Neuronal stem cell (in vitro differentiated cells): ENCODE measurements around the gene PFKL.

ENCODE experiments used
- DNase-seq: peaks from one replicate; pipeline ENCODE4 v3.0.0-alpha.2; 2013; ENCODE audit warnings: low spot score
- H2AFZ ChIP-seq: one replicate; pipeline ENCODE4 v1.6.1; 2013; ENCODE audit warnings: mild to moderate bottlenecking, low read length, inconsistent platforms
- H2AK5ac ChIP-seq: 2 replicates; pipeline ENCODE4 v1.6.1; 2013; ENCODE audit warnings: low read depth, mild to moderate bottlenecking, inconsistent platforms, low read length, moderate library complexity, mixed read lengths
- H2BK120ac ChIP-seq: 2 replicates; pipeline ENCODE4 v1.6.1; 2013; ENCODE audit warnings: low read depth, mild to moderate bottlenecking, inconsistent platforms, low read length, moderate library complexity, mixed read lengths
- H2BK12ac ChIP-seq: one replicate; pipeline ENCODE4 v1.6.1; 2013; ENCODE audit warnings: low read length, inconsistent platforms
- H2BK15ac ChIP-seq: 2 replicates; pipeline ENCODE4 v1.6.1; 2013; ENCODE audit warnings: mild to moderate bottlenecking, low read length, inconsistent platforms, mixed read lengths
- H2BK5ac ChIP-seq: one replicate; pipeline ENCODE4 v1.6.1; 2013; ENCODE audit warnings: inconsistent platforms, mild to moderate bottlenecking, low read length, moderate library complexity
- H3K14ac ChIP-seq: one replicate; pipeline ENCODE4 v1.6.1; 2013; ENCODE audit warnings: low read length, inconsistent platforms
- H3K18ac ChIP-seq: 2 replicates; pipeline ENCODE4 v1.6.1; 2013; ENCODE audit warnings: low read length, inconsistent platforms
- H3K23ac ChIP-seq: 2 replicates; pipeline ENCODE4 v1.6.1; 2013; ENCODE audit warnings: low read depth, mild to moderate bottlenecking, mixed read lengths, low read length, inconsistent platforms; ENCODE audit not compliant: poor library complexity
- H3K27ac ChIP-seq: replicated peaks from 3 replicates; pipeline ENCODE4 v1.5.1; 2013; ENCODE audit warnings: low read length, inconsistent platforms
- H3K27me3 ChIP-seq, 3 experiments: 2 replicates each; pipeline ENCODE4 v1.6.1; 2013; ENCODE audit warnings: low read length in 3 of 3, mild to moderate bottlenecking in 2 of 3, inconsistent platforms in 1 of 3, low read depth in 1 of 3, mixed read lengths in 1 of 3, moderate library complexity in 1 of 3; ENCODE audit not compliant: control insufficient read depth in 3 of 3, insufficient read depth in 3 of 3
- H3K36me3 ChIP-seq, 2 donors: replicated peaks in 1 of 2; 2 replicates each; pipeline ENCODE4 v1.6.1; 2013; ENCODE audit warnings: low read length in 2 of 2; ENCODE audit not compliant: control insufficient read depth in 2 of 2, insufficient read depth in 2 of 2
- H3K4ac ChIP-seq: 2 replicates; pipeline ENCODE4 v1.6.1; 2013; ENCODE audit warnings: inconsistent platforms, mild to moderate bottlenecking, low read length, moderate library complexity
- H3K4me1 ChIP-seq, 2 donors: 1 replicate in 1 of 2; 2 replicates in 1 of 2; pipeline ENCODE4 v1.6.1; 2013; ENCODE audit warnings: low read length in 2 of 2, low read depth in 1 of 2; ENCODE audit not compliant: control insufficient read depth in 2 of 2, insufficient read depth in 1 of 2
- H3K4me2 ChIP-seq: one replicate; pipeline ENCODE4 v1.6.1; 2013; ENCODE audit warnings: mild to moderate bottlenecking, low read length, inconsistent platforms; ENCODE audit not compliant: insufficient read depth, poor library complexity, severe bottlenecking
- H3K4me3 ChIP-seq, 2 donors: 2 replicates each; pipeline ENCODE4 v1.5.1; 2013; ENCODE audit warnings: low read length in 2 of 2, mild to moderate bottlenecking in 2 of 2, inconsistent platforms in 1 of 2, moderate library complexity in 1 of 2
- H3K79me1 ChIP-seq: one replicate; pipeline ENCODE4 v1.6.1; 2013; ENCODE audit warnings: low read depth, mild to moderate bottlenecking, inconsistent platforms, low read length, moderate library complexity
- H3K9ac ChIP-seq: one replicate; pipeline ENCODE4 v1.6.1; 2013; ENCODE audit warnings: mild to moderate bottlenecking, low read depth, low read length, inconsistent platforms; ENCODE audit not compliant: poor library complexity
- H3K9me3 ChIP-seq, 2 donors: replicated peaks in 1 of 2; 2 replicates each; pipeline versions ENCODE3 to v1.6.1; 2013; ENCODE audit warnings: low read length in 2 of 2, mild to moderate bottlenecking in 2 of 2, inconsistent platforms in 1 of 2, low read depth in 1 of 2, mixed read lengths in 1 of 2, moderate library complexity in 1 of 2; ENCODE audit not compliant: control insufficient read depth in 2 of 2, insufficient read depth in 1 of 2
- H4K8ac ChIP-seq: one replicate; pipeline ENCODE4 v1.6.1; 2013; ENCODE audit warnings: low read depth, mild to moderate bottlenecking, inconsistent platforms, low read length, moderate library complexity
- H4K91ac ChIP-seq: one replicate; pipeline ENCODE4 v1.6.1; 2013; ENCODE audit warnings: low read length, low read depth, mild to moderate bottlenecking, inconsistent platforms; ENCODE audit not compliant: poor library complexity
- WGBS, 2 donors: extraction: QIAGEN DNeasy Blood & Tissue Kit; methylation state at CpG; one replicate each; pipeline ENCODE4 v1.1.7; 2013; ENCODE audit warnings: missing lambda C conversion rate in 2 of 2, mixed read lengths in 1 of 2; ENCODE audit not compliant: insufficient read length in 2 of 2, insufficient replicate concordance in 1 of 2; ENCODE audit errors: extremely low coverage in 2 of 2; 5-methylcytosine and 5-hydroxymethylcytosine counted together

PFKL gene

DNA sequence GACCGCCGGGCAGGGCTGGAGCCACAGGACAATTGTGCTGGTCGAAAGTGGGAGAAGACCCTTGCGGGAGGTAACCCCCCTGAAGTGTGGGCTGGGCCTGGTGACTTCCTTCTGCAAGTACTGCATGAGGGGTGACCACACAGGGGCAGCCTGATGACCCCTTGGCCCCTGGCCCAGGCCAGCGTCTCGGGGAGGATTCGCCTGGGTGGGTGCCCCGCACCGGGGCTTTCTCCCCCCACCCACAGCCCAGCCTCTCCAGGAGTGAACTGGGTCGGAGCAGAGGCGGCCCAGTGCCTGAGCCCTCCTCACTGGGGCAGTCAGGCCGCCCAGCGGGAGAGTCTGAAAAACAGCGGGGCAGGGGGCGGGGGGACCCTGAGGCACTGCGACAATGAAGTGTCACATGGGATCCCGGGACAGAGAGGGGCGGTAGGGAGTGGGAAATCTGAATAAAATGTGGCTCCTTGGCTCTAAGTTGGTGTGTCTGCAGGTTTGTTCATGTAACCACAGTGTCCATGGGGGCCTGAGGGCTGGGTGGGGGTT, 36.6 kb upstream of the PFKL start:
- peak overlapping the region; percentile 94 for H2BK120ac ChIP-seq
- no peak overlapping the region for H4K8ac ChIP-seq
- H3K4me2 ChIP-seq, result peak overlapping the region; percentile 32
- no peaks in the 10 kb centered on the region for H3K79me1 ChIP-seq
- H3K36me3 ChIP-seq, result no peaks in the 10 kb centered on the region
- peak overlapping the region; percentile 96 for H3K18ac ChIP-seq
- no CpG with 5 or more reads among the region's 18 CpGs for whole genome bisulfite sequencing, 2 donors
- H4K91ac ChIP-seq, result no peak overlapping the region
- H3K4ac ChIP-seq, result no peak overlapping the region
- no peak overlapping the region for H3K4me3 ChIP-seq
- H2AK5ac ChIP-seq, result peak overlapping the region; percentile 96
- peak overlapping the region; percentile 87 for H2BK5ac ChIP-seq
- no peak overlapping the region for H3K14ac ChIP-seq
- H3K9ac ChIP-seq, result no peak overlapping the region
- H3K23ac ChIP-seq, result no peak overlapping the region
- H2AFZ ChIP-seq, result peak overlapping the region; percentile 97
- peak overlapping the region; percentile 79 for H2BK15ac ChIP-seq
- H3K4me1 ChIP-seq, result peaks cover 6 to 11% of the 10 kb centered on the region in 2 donors
- H3K27me3 ChIP-seq, result peaks cover 0 to 24% (median 0%) of the 10 kb centered on the region in 3 experiments
- peak overlapping the region; percentile 73 for H2BK12ac ChIP-seq
- peak overlapping the region; percentile 65 for H3K27ac ChIP-seq
- peak; percentile 58 for DNase-seq
- peaks cover 0 to 2% of the 10 kb centered on the region in 2 donors for H3K9me3 ChIP-seq

GRCh38 chr21:44263768-44264167, 36.1 kb upstream of the PFKL start:
- H4K8ac ChIP-seq, result no peak overlapping the region
- peaks cover 0 to 20% (median 0%) of the 10 kb centered on the region in 3 experiments for H3K27me3 ChIP-seq
- no CpG with 5 or more reads among the region's 4 CpGs for WGBS, 2 donors
- H3K23ac ChIP-seq, result no peak overlapping the region
- H3K9me3 ChIP-seq, result peaks cover 0 to 2% of the 10 kb centered on the region in 2 donors
- H3K14ac ChIP-seq, result no peak overlapping the region
- no peak overlapping the region for H2BK15ac ChIP-seq
- no peak overlapping the region for H4K91ac ChIP-seq
- H3K4me1 ChIP-seq, result peaks cover 6 to 11% of the 10 kb centered on the region in 2 donors
- H2BK5ac ChIP-seq, result peak overlapping the region; percentile 87
- H3K4me3 ChIP-seq, result no peak overlapping the region
- H3K9ac ChIP-seq, result no peak overlapping the region
- DNase-seq, result no peak
- H3K36me3 ChIP-seq, result no peaks in the 10 kb centered on the region
- H3K4me2 ChIP-seq, result no peak overlapping the region
- no peak overlapping the region for H2BK12ac ChIP-seq
- H3K4ac ChIP-seq, result no peak overlapping the region
- H3K27ac ChIP-seq, result peak overlapping the region; percentile 65
- H3K18ac ChIP-seq, result no peak overlapping the region
- no peak overlapping the region for H2AK5ac ChIP-seq
- no peak overlapping the region for H2BK120ac ChIP-seq
- H2AFZ ChIP-seq, result peak overlapping the region; percentile 97
- no peaks in the 10 kb centered on the region for H3K79me1 ChIP-seq

- WGBS, 2 donors, result no CpG with 5 or more reads among the region's 17 CpGs
These were observed 34.1 kb upstream of the PFKL start for GRCh38 chr21:44265734-44266270.

GRCh38 chr21:44267655-44268142, 32.2 kb upstream of the PFKL start:
- Histone ChIP-seq H4K91ac (no peak overlapping the region), H3K4me3 (no peak overlapping the region), H2BK120ac (no peak overlapping the region), H3K27me3 (no peaks in the 10 kb centered on the region), H4K8ac (no peak overlapping the region), H3K4me2 (no peak overlapping the region), H3K4me1 (peaks cover 6 to 12% of the 10 kb centered on the region in 2 donors), H3K9me3 (no peaks in the 10 kb centered on the region), H2AK5ac (no peak overlapping the region), H3K18ac (peak overlapping the region; percentile 18), H2AFZ (no peak overlapping the region), H2BK12ac (no peak overlapping the region), H3K27ac (no peak overlapping the region), H3K9ac (no peak overlapping the region), H3K23ac (no peak overlapping the region), H3K14ac (no peak overlapping the region), H2BK15ac (peak overlapping the region; percentile 96), H2BK5ac (no peak overlapping the region), H3K4ac (no peak overlapping the region), H3K79me1 (no peaks in the 10 kb centered on the region), H3K36me3 (no peaks in the 10 kb centered on the region)
- WGBS, 2 donors, result no CpG with 5 or more reads among the region's 19 CpGs
- no peak for DNase-seq

More at GRCh38 chr21:44265734-44266270, 34.1 kb upstream of the PFKL start:
- no peak for DNase-seq
- Histone ChIP-seq H3K4ac (peak overlapping the region; percentile 37), H3K79me1 (no peaks in the 10 kb centered on the region), H2AFZ (no peak overlapping the region), H3K4me3 (no peak overlapping the region), H2AK5ac (peak overlapping the region; percentile 94), H4K91ac (no peak overlapping the region), H3K14ac (no peak overlapping the region), H4K8ac (no peak overlapping the region), H3K4me1 (peaks cover 6 to 11% of the 10 kb centered on the region in 2 donors), H3K4me2 (no peak overlapping the region), H3K27me3 (peaks cover 0 to 5% (median 0%) of the 10 kb centered on the region in 3 experiments), H3K36me3 (no peaks in the 10 kb centered on the region), H3K23ac (peak overlapping the region; percentile 55), H2BK15ac (peak overlapping the region; percentile 75), H2BK12ac (no peak overlapping the region), H2BK5ac (no peak overlapping the region), H3K9ac (peak overlapping the region; percentile 12), H3K18ac (peak overlapping the region; percentile 59), H2BK120ac (no peak overlapping the region), H3K27ac (no peak overlapping the region), H3K9me3 (no peaks in the 10 kb centered on the region)
